Natural killer cell (primary cell): ENCODE measurements around the gene SEC11C. TPM values are rescaled to one million over a fixed set of nuclear protein-coding genes. Genes with fewer than 3 reads are reported as not detected.

Experiments used
- ATAC-seq, 3 donors: fragments of 150-1000 bp in 2 of 3; fragments of 200-7000 bp in 1 of 3; cut with Tn5 transposase; 1 replicate in 1 of 3; 2 replicates in 2 of 3; pipeline ENCODE4 v1.10.0; 2021; ENCODE audit warnings: mild to moderate bottlenecking in 2 of 3, moderate library complexity in 2 of 3
- DNase-seq, 2 donors: peaks; one replicate each; pipeline versions ENCODE4 v3.0.0 to v3.0.0-alpha.2; 2013 to 2021; ENCODE audit warnings: mixed read lengths in 1 of 2
- H3K27ac ChIP-seq: one replicate; pipeline ENCODE4 v1.5.1; 2013; ENCODE audit warnings: mild to moderate bottlenecking, low read length
- H3K27me3 ChIP-seq: one replicate; pipeline ENCODE4 v1.6.1; 2013; ENCODE audit warnings: low read length; ENCODE audit not compliant: control insufficient read depth, insufficient read depth
- H3K36me3 ChIP-seq: one replicate; pipeline ENCODE4 v1.6.1; 2013; ENCODE audit warnings: low read length; ENCODE audit not compliant: control insufficient read depth, insufficient read depth
- H3K4me1 ChIP-seq: one replicate; pipeline ENCODE4 v1.6.1; 2013; ENCODE audit warnings: low read length; ENCODE audit not compliant: control insufficient read depth, insufficient read depth
- H3K4me3 ChIP-seq: one replicate; pipeline ENCODE4 v1.5.1; 2013; ENCODE audit warnings: low read length
- H3K9me3 ChIP-seq: one replicate; pipeline ENCODE4 v1.6.1; 2013; ENCODE audit warnings: low read length; ENCODE audit not compliant: control insufficient read depth, insufficient read depth
- H3K27ac Mint-ChIP-seq, 2 donors: one replicate each; pipeline ENCODE4 v1.8.0; 2022; ENCODE audit warnings: mild to moderate bottlenecking in 2 of 2, mixed read lengths in 2 of 2, moderate library complexity in 1 of 2
- H3K27me3 Mint-ChIP-seq, 2 donors: one replicate each; pipeline ENCODE4 v1.8.0; 2022; ENCODE audit warnings: low read depth in 2 of 2, mixed read lengths in 2 of 2
- H3K36me3 Mint-ChIP-seq: one replicate; pipeline ENCODE4 v1.8.0; 2022; ENCODE audit warnings: mixed read lengths
- H3K4me1 Mint-ChIP-seq, 2 donors: one replicate each; pipeline ENCODE4 v1.8.0; 2022; ENCODE audit warnings: mixed read lengths in 2 of 2
- H3K4me3 Mint-ChIP-seq: one replicate; pipeline ENCODE4 v1.8.0; 2022; ENCODE audit warnings: mild to moderate bottlenecking, moderate library complexity, mixed read lengths
- H3K9me3 Mint-ChIP-seq, 2 donors: one replicate each; pipeline ENCODE4 v1.8.0; 2022; ENCODE audit warnings: mixed read lengths in 2 of 2
- WGBS: methylation state at CpG from one replicate; pipeline ENCODE4 v1.1.7; 2013; ENCODE audit warnings: missing lambda C conversion rate; ENCODE audit not compliant: insufficient coverage; 5-methylcytosine and 5-hydroxymethylcytosine counted together
- intact Hi-C: fragments of 100-400 bp; cut with micrococcal nuclease; formaldehyde crosslinking; loops from one replicate; pipeline ENCODE4 v1.14.2; 2022
- total RNA-seq, 4 donors: library from RNA; stranded (reverse); fragments of 120-200 nt in 1 of 4; gene quantifications; one replicate each; pipeline versions ENCODE4 v1.2.3 to v1.2.4, GENCODE V29; 2013 to 2022
- TF ChIP-seq, protein P1 (sequence below): fragments of 200-600 bp; IDR thresholded peaks from one replicate; pipeline ENCODE4 v1.8.0; 2022; ENCODE audit warnings: antibody characterized with exemption

Gene SEC11C
- total RNA-seq, 3 donors from 2014 or later (not counting 1 experiment from before 2014, with no cell fraction given): 50.9 to 76.4 (median 54.8) TPM

GRCh38 chr18:59139291-59139614 is 431 bp upstream of the SEC11C start:
- WGBS: 0% methylated on average over 15 of the region's 15 CpGs
- peak overlapping the region; percentile 58 for H3K4me3 ChIP-seq
- Mint-ChIP-seq H3K27me3 (peaks cover 12 to 31% of the 10 kb centered on the region in 2 donors), H3K4me1 (peaks cover 34 to 46% of the 10 kb centered on the region in 2 donors), H3K4me3 (peak overlapping the region; percentile 91), H3K36me3 (no peaks in the 10 kb centered on the region), H3K9me3 (no peaks in the 10 kb centered on the region), H3K27ac (peak overlapping the region; percentile 98 to 99)
- no peaks in the 10 kb centered on the region for H3K9me3 ChIP-seq
- TF ChIP-seq, protein P1, sequence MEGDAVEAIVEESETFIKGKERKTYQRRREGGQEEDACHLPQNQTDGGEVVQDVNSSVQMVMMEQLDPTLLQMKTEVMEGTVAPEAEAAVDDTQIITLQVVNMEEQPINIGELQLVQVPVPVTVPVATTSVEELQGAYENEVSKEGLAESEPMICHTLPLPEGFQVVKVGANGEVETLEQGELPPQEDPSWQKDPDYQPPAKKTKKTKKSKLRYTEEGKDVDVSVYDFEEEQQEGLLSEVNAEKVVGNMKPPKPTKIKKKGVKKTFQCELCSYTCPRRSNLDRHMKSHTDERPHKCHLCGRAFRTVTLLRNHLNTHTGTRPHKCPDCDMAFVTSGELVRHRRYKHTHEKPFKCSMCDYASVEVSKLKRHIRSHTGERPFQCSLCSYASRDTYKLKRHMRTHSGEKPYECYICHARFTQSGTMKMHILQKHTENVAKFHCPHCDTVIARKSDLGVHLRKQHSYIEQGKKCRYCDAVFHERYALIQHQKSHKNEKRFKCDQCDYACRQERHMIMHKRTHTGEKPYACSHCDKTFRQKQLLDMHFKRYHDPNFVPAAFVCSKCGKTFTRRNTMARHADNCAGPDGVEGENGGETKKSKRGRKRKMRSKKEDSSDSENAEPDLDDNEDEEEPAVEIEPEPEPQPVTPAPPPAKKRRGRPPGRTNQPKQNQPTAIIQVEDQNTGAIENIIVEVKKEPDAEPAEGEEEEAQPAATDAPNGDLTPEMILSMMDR: no peak
- H3K36me3 ChIP-seq: no peaks in the 10 kb centered on the region
- peak overlapping the region; percentile 93 for H3K27ac ChIP-seq
- intact Hi-C loops: no loop called here
- H3K4me1 ChIP-seq: peaks cover 11% of the 10 kb centered on the region
- ATAC-seq (peak; percentile 86 to 94 (median 86)), DNase-seq (peak; percentile 92 to 95)
- no peaks in the 10 kb centered on the region for H3K27me3 ChIP-seq

DNA sequence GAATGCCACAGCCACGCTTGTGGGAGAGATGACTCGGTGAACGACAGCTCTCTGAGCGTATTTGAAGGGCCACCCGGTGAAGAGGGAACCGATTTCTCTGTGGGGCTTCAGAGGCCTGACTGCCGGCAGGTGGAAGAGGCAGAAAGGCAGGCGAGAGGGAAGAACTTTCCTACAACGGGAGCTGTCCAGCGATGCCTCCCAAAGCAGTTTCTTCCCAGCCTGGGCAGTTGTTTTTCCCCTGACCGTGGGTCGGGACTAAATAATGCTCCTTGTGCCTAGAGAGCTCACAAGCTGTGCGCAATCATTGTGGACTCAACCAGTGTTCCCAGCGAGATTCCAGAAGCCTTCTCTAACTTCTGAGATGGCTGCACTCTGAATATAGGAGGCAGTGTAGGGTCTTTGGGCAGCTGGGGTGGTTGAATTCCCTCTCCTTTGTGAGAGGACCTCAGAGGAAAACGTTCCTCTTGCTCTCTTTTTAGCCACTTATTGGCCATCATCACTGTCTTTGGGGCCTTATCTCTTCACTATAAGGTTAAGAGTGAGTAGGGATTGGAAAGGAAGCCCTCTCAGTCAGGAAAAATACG is 710 bp downstream of the SEC11C start:
- Histone ChIP-seq H3K9me3 (no peaks in the 10 kb centered on the region), H3K36me3 (no peaks in the 10 kb centered on the region), H3K27me3 (no peaks in the 10 kb centered on the region), H3K27ac (peak overlapping the region; percentile 93), H3K4me3 (peak overlapping the region; percentile 58), H3K4me1 (peaks cover 11% of the 10 kb centered on the region)
- ATAC-seq (no peak), DNase-seq (no peak)
- 6% methylated on average over 16 of the region's 16 CpGs for WGBS
- Mint-ChIP-seq H3K36me3 (no peaks in the 10 kb centered on the region), H3K27me3 (peaks cover 12 to 22% of the 10 kb centered on the region in 2 donors), H3K4me3 (peak overlapping the region; percentile 91), H3K9me3 (no peaks in the 10 kb centered on the region), H3K27ac (peak overlapping the region; percentile 98 to 99), H3K4me1 (peaks cover 41 to 52% of the 10 kb centered on the region in 2 donors)
- TF ChIP-seq, protein P1: no peak
- intact Hi-C loops: loop anchor here (2.0 kb wide), 1 partner anchor 218 kb away; the partner anchor contains the start of gene LMAN1

DNA sequence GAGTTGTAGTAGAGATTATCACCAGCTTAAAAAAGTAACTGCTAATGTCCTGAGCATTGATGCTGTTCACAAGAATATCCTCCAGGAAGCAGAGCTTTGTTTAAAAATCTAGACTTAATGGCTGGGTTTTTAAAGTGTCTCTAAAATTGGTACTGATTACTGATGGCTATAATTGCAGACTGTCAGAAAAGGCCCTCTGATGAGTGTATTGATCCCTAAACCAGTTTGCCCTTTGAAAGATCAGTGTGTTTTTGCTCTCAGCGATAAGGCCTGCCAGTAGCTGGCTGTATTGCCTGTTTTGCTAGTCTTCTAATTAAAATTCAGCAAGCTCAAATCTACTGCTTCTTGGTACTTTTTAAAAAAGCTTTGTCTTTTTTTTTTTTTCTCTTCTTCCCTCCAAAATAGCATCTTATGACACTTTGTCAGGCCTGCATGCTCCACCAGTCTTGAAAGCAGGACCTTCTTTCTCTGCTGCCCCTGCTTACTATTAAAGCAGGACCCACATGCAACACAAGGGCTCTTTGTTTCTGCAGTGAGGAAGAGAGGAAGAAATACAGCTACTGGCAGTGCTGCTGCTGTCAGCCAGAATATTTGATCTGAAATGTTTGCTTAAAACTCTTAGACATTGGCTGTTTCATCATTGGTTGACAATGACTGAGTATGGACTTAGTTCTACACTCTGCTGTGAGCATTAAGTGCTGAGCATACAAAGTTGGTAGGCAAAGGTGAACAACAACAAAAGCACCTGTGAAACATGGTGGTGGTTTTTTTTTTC is 1.8 kb downstream of the SEC11C start:
- TF ChIP-seq, protein P1: no peak
- Histone ChIP-seq H3K27me3 (no peaks in the 10 kb centered on the region), H3K4me1 (peaks cover 11% of the 10 kb centered on the region), H3K4me3 (no peak overlapping the region), H3K9me3 (no peaks in the 10 kb centered on the region), H3K36me3 (no peaks in the 10 kb centered on the region), H3K27ac (no peak overlapping the region)
- Mint-ChIP-seq H3K36me3 (no peaks in the 10 kb centered on the region), H3K9me3 (no peaks in the 10 kb centered on the region), H3K27me3 (peaks cover 6 to 12% of the 10 kb centered on the region in 2 donors), H3K4me3 (peak overlapping the region; percentile 91), H3K27ac (peak overlapping the region; percentile 41 to 99), H3K4me1 (peaks cover 49 to 60% of the 10 kb centered on the region in 2 donors)
- 81% methylated on average over 1 of the region's 1 CpG for whole genome bisulfite sequencing
- DNase-seq (peak in 1 of 2 donors; percentile 18), ATAC-seq (no peak)
- intact Hi-C loops: loop anchor here (2.0 kb wide), 1 partner anchor 217 kb away; the partner anchor contains the start of gene LMAN1
